ENCODE data around the gene RALGAPA2.

RALGAPA2 gene

DNA sequence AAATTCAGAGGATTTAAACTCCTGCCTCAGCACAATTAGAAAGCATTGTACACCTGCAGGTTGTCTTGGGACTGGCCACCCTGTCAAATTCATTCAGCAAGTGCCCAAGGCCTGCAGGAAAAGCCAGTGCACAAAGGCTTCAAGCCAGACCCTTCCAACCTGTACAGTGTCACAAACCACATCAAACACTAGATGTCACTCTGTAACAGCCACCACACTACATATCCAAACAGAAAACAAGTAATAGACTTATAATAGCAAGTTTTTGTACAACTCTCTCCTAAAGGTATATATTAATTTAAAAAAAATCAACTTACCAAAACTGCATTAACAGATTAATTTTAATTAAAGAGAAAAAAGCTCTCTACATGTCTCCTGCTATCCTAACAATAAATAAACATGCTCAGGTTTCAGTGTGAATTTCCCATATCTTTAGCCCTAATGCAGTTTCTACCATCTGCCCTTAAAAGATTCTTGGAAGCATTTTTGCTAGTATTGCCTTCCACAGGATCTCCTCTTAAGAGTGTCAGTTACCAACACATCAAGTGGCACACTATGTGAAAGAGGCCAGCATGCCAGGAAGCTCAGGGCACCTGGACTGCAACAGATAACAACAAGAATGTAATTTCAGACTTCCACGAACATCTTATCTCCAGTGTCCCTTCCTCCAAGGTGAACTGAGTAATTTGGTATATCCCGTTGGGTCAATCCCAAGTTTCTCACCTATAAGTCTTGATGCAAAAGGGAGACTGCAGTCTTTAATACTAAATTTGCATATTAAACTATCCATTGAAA lies 47.5 kb downstream of the RALGAPA2 start:
- DNase-seq (ENCODE audit: low read depth), result peak; percentile 38
- TF ChIP-seq, protein P1, sequence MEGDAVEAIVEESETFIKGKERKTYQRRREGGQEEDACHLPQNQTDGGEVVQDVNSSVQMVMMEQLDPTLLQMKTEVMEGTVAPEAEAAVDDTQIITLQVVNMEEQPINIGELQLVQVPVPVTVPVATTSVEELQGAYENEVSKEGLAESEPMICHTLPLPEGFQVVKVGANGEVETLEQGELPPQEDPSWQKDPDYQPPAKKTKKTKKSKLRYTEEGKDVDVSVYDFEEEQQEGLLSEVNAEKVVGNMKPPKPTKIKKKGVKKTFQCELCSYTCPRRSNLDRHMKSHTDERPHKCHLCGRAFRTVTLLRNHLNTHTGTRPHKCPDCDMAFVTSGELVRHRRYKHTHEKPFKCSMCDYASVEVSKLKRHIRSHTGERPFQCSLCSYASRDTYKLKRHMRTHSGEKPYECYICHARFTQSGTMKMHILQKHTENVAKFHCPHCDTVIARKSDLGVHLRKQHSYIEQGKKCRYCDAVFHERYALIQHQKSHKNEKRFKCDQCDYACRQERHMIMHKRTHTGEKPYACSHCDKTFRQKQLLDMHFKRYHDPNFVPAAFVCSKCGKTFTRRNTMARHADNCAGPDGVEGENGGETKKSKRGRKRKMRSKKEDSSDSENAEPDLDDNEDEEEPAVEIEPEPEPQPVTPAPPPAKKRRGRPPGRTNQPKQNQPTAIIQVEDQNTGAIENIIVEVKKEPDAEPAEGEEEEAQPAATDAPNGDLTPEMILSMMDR (conservative IDR thresholded peaks at IDR 0.05; ENCODE audit: control insufficient read depth, insufficient read depth, low read depth, low read length), result peak; percentile 37
- H3K4me3 ChIP-seq (ENCODE audit: control insufficient read depth, low read depth, low read length), result no peak overlapping the region

DNA sequence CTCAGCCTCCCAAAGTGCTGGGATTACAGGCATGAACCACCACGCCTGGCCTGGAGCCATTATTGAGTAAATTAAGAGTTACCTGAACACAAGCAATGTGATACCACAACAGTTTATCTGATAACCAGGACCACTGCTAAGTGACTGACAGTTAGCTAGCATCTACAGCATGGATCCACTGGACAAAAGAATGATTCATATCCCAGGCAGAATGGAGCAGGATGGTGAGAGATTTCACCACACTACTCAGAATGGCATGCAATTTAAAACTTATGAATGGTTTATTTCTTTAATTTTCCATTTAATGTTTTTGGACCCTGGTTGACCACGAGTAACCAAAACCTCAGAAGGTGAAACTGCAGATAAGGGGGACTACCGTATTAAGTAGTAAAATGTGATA lies 48.6 kb downstream of the RALGAPA2 start:
- H3K4me3 ChIP-seq (ENCODE audit: control insufficient read depth, low read depth, low read length), result no peak overlapping the region
- no peak for DNase-seq (ENCODE audit: low read depth)
- TF ChIP-seq, protein P1 (conservative IDR thresholded peaks at IDR 0.05; ENCODE audit: control insufficient read depth, insufficient read depth, low read depth, low read length), result no peak

DNA sequence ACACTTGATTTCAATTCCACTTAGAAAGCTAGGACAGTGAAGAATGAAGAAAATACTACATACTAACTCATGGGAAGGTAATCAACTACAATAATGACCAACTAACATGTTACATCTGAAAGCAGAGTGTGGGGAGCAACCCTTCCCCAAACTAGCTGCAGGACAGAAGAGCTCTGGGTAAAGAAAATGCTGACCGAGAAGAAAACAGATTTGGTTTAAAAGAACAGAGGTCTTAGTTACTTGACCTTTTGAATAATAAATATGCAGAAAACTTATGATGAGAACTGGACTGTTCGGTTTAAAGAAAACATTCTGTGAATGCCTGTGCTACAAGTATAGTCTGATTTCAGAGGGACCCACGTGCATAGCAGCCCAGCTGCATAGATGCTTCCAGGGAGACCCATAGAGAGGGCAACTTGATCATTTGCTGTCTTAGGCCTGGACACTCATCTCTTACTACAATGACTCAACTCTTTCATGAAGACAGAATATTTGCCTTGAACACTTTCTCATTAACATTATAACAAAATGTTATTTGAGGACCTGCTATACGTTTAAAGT lies 53.5 kb downstream of the RALGAPA2 start:
- TF ChIP-seq, protein P1 (conservative IDR thresholded peaks at IDR 0.05; ENCODE audit: control insufficient read depth, insufficient read depth, low read depth, low read length), result no peak
- no peak overlapping the region for H3K4me3 ChIP-seq (ENCODE audit: control insufficient read depth, low read depth, low read length)
- no peak for DNase-seq (ENCODE audit: low read depth)

DNA sequence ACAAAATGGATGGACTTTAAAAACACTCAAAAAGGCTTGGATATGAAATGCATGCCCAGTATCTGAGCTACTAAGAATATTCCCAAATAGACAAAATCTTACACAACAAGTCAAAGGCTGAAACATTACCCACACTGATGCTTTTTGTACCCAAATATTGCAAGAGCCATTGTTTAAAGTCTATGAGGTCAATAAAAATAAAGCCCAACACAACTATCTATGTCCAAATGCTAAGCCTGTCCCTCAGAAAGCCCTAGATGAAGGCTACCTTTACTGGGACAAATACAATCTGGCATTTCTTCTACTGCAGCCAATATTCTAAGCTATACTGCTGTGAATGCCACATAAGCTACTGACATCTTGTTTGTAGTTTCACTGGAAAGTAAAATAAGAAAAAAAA lies 54.3 kb downstream of the RALGAPA2 start:
- TF ChIP-seq, protein P1 (conservative IDR thresholded peaks at IDR 0.05; ENCODE audit: control insufficient read depth, insufficient read depth, low read depth, low read length), result no peak
- DNase-seq (ENCODE audit: low read depth), result no peak
- H3K4me3 ChIP-seq (ENCODE audit: control insufficient read depth, low read depth, low read length), result no peak overlapping the region

DNA sequence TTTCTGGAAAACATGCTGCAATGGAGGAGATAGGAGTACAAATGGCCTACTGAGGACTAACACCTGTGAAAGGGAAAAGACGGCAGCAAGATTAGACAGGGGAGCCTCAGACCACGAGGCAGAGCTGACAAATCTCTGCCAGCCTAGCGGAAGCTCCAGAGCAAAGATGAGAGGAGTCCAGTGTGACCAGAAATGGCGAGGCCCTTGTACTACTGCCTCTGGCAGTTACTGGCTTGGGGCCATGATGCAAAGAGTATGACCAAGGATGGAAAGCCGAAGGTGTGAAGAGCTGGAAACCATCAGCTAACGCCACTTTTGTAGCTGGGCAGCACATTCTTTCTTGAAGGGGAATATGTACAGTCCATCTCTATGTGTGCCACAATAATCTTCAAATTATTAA lies 55.4 kb downstream of the RALGAPA2 start:
- TF ChIP-seq, protein P1 (conservative IDR thresholded peaks at IDR 0.05; ENCODE audit: control insufficient read depth, insufficient read depth, low read depth, low read length), result no peak
- DNase-seq (ENCODE audit: low read depth), result no peak

DNA sequence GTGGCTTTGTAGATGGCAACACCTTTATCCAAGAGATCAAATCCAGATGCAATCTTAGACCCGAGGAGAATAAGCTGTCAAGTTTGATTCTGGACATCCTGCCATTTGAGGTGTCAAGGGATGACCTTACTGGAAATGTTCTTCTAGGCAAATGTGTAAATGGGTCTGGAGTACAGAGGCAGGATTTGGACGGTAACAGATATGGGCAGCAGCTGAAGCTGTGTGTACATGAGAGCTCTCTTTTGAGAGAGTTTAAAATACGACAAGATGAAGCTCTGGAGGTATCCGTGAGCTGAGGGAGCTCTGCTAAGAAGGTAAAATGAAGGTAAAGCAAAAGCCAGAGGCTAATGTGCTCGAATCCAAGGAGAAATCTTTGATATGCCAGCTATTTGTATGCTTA lies 56.6 kb downstream of the RALGAPA2 start:
- no peak for DNase-seq (ENCODE audit: low read depth)
- no peak overlapping the region for H3K4me3 ChIP-seq (ENCODE audit: control insufficient read depth, low read depth, low read length)
- TF ChIP-seq, protein P1 (conservative IDR thresholded peaks at IDR 0.05; ENCODE audit: control insufficient read depth, insufficient read depth, low read depth, low read length), result no peak

More for the DNA sequence above, 55.4 kb downstream of the RALGAPA2 start:
- no peak overlapping the region for H3K4me3 ChIP-seq (ENCODE audit: control insufficient read depth, low read depth, low read length)

All from fibroblast of mammary gland (primary cell).